GM12878 (cell line): ENCODE results near the gene CNOT11. TPM values are rescaled to one million over a fixed set of nuclear protein-coding genes. Genes with fewer than 3 reads are reported as not detected.
A peak's percentile ranks its signal among the peaks of the same experiment; 100 is the strongest.

Experiments used
- ATAC-seq: fragments of 200-7000 bp; cut with Tn5 transposase; 3 replicates; pipeline ENCODE4 v1.9.1; 2020; ENCODE audit warnings: mild to moderate bottlenecking, moderate library complexity
- BruUV-seq: library from RNA; stranded (reverse); fragments of 400-500 nt; replicated peaks from 2 replicates; lab custom pipeline; 2021; lab: Mats Ljungman, UMichigan
- CTCF ChIA-PET: fragments of 300-600 bp; sonication (Branson Sonifier 250); formaldehyde crosslinking; extraction: SDS; loops from one replicate; lab custom pipeline; 2021; ENCODE audit warnings: inconsistent platforms; lab: Yijun Ruan, JAX
- POLR2A ChIA-PET: fragments of 350-600 bp; formaldehyde crosslinking; extraction: SDS; loops from one replicate; lab custom pipeline; 2021; ENCODE audit warnings: inconsistent platforms; lab: Charles Lee
- RAD21 ChIA-PET: fragments of 300-600 bp; sonication (Branson Sonifier 250); formaldehyde crosslinking; loops from one replicate; lab custom pipeline; 2023; ENCODE audit warnings: antibody characterized with exemption; ENCODE audit not compliant: unreplicated experiment; lab: Charles Lee
- SMC1A ChIA-PET: fragments of 300-600 bp; sonication (Branson Sonifier 250); formaldehyde crosslinking; loops from one replicate; lab custom pipeline; 2023; ENCODE audit not compliant: unreplicated experiment, uncharacterized antibody; lab: Charles Lee
- DNase-seq: peaks from one replicate; pipeline ENCODE4 v3.0.0-alpha.2; 2011; ENCODE audit warnings: low read depth, low spot score
- FAIRE-seq: peaks from 3 replicates; lab custom pipeline; 2011; peaks lifted over from hg19 to GRCh38; lab: Jason Lieb, UNC
- H2AFZ ChIP-seq: 2 replicates; pipeline ENCODE4 v1.6.0; 2011; ENCODE audit warnings: low read depth, low read length, control low read depth; ENCODE audit not compliant: control insufficient read depth
- H3K27ac ChIP-seq: 2 replicates; pipeline ENCODE4 v1.5.1; 2011; ENCODE audit warnings: control low read depth; ENCODE audit not compliant: control insufficient read depth, insufficient read depth
- H3K27me3 ChIP-seq, 2 experiments: replicated peaks in 1 of 2; 2 replicates each; pipeline versions ENCODE4 v1.6.0 to v1.6.1; 2011; ENCODE audit warnings: low read length in 1 of 2; ENCODE audit not compliant: control insufficient read depth in 2 of 2, insufficient read depth in 2 of 2
- H3K36me3 ChIP-seq, 2 experiments: 2 replicates each; pipeline ENCODE4 v1.5.1; 2011; ENCODE audit warnings: low read length in 1 of 2; ENCODE audit not compliant: control insufficient read depth in 2 of 2, insufficient read depth in 2 of 2
- H3K4me1 ChIP-seq: 2 replicates; pipeline ENCODE4 v1.6.1; 2011; ENCODE audit warnings: mild to moderate bottlenecking, low read length, moderate library complexity, mixed read lengths; ENCODE audit not compliant: control insufficient read depth, insufficient read depth
- H3K4me2 ChIP-seq: 2 replicates; pipeline ENCODE4 v1.6.0; 2011; ENCODE audit warnings: control low read depth; ENCODE audit not compliant: control insufficient read depth, insufficient read depth
- H3K4me3 ChIP-seq: fragments of 200-600 bp; sonication (generic); 2 replicates; pipeline ENCODE4 v1.5.1; 2016
- H3K79me2 ChIP-seq: 2 replicates; pipeline ENCODE4 v1.6.0; 2011; ENCODE audit warnings: low read length; ENCODE audit not compliant: control insufficient read depth, insufficient read depth
- H3K9ac ChIP-seq: 2 replicates; pipeline ENCODE4 v1.8.0; 2011; ENCODE audit warnings: low read length, control low read depth, mixed read lengths; ENCODE audit not compliant: control insufficient read depth, insufficient read depth
- H3K9me3 ChIP-seq: replicated peaks from 3 replicates; pipeline ENCODE4 v1.5.1; 2011; ENCODE audit warnings: mild to moderate bottlenecking, low read length; ENCODE audit not compliant: control insufficient read depth, insufficient read depth
- H4K20me1 ChIP-seq: 2 replicates; pipeline ENCODE4 v1.6.0; 2011; ENCODE audit not compliant: control insufficient read depth, insufficient read depth
- EGR1 ChIP-seq, 2 experiments: IDR thresholded peaks; 1 replicate in 1 of 2; 2 replicates in 1 of 2; pipeline ENCODE4 v1.6.1; 2011 to 2012; ENCODE audit warnings: low read depth in 2 of 2, low read length in 2 of 2, borderline replicate concordance in 1 of 2, mild to moderate bottlenecking in 1 of 2, moderate library complexity in 1 of 2
- HDAC6 ChIP-seq: fragments of 200-600 bp; sonication (generic); IDR thresholded peaks from one replicate; pipeline ENCODE4 v1.8.0; 2017; ENCODE audit warnings: antibody characterized with exemption; ENCODE audit not compliant: unreplicated experiment
- KLF5 ChIP-seq: fragments of 450-650 bp; IDR thresholded peaks from 2 replicates; pipeline ENCODE4 v1.6.1; 2014; ENCODE audit warnings: mild to moderate bottlenecking; ENCODE audit not compliant: partially characterized antibody
- LARP7 ChIP-seq: fragments of 450-650 bp; IDR thresholded peaks from 2 replicates; pipeline ENCODE4 v1.6.1; 2017; ENCODE audit warnings: mild to moderate bottlenecking
- MAX ChIP-seq: IDR thresholded peaks from 2 replicates; pipeline ENCODE4 v1.6.1; 2012; ENCODE audit warnings: low read depth, low read length, improper control_type of control experiment
- MTA3 ChIP-seq: IDR thresholded peaks from 2 replicates; pipeline ENCODE4 v1.6.1; 2012; ENCODE audit warnings: low read length, inconsistent platforms, borderline replicate concordance
- MYC ChIP-seq: IDR thresholded peaks from 2 replicates; pipeline ENCODE4 v1.6.1; 2011; ENCODE audit warnings: mild to moderate bottlenecking, low read length, moderate library complexity, inconsistent platforms; ENCODE audit not compliant: insufficient read depth, insufficient replicate concordance, insufficient read length, severe bottlenecking
- NR2F1 ChIP-seq: fragments of 450-650 bp; conservative IDR thresholded peaks from 2 replicates; pipeline ENCODE4 v1.6.1; 2017; ENCODE audit warnings: mild to moderate bottlenecking
- PKNOX1 ChIP-seq: fragments of 450-650 bp; IDR thresholded peaks from 2 replicates; pipeline ENCODE4 v1.6.1; 2016; ENCODE audit warnings: mild to moderate bottlenecking
- SMARCA5 ChIP-seq: fragments of 450-650 bp; IDR thresholded peaks from 2 replicates; pipeline ENCODE4 v1.6.1; 2017; ENCODE audit warnings: mild to moderate bottlenecking
- ZNF217 ChIP-seq: fragments of 450-650 bp; IDR thresholded peaks from 2 replicates; pipeline ENCODE4 v1.6.1; 2017; ENCODE audit warnings: antibody characterized with exemption, mild to moderate bottlenecking
- ZNF592 ChIP-seq: fragments of 450-650 bp; IDR thresholded peaks from 2 replicates; pipeline ENCODE4 v1.6.1; 2017; ENCODE audit warnings: mild to moderate bottlenecking, moderate library complexity
- ZNF687 ChIP-seq: fragments of 450-650 bp; IDR thresholded peaks from 2 replicates; pipeline ENCODE4 v1.6.1; 2017; ENCODE audit warnings: mild to moderate bottlenecking, moderate library complexity
- WGBS: methylation state at CpG from one replicate; pipeline ENCODE4 v1.1.6; 2016; ENCODE audit warnings: low lambda C conversion rate; ENCODE audit not compliant: insufficient replicate concordance, insufficient coverage; ENCODE audit errors: missing lambda C conversion rate; 5-methylcytosine and 5-hydroxymethylcytosine counted together
- in situ Hi-C: fragments of 300-500 bp; cut with MboI; formaldehyde crosslinking; loops from 9 replicates; pipeline ENCODE4 v1.14.3; 2018; ENCODE audit warnings: mixed read lengths
- intact Hi-C: fragments of 100-400 bp; cut with micrococcal nuclease; formaldehyde crosslinking; loops from one replicate; pipeline ENCODE4 v1.14.2; 2022; ENCODE audit not compliant: unreplicated experiment
- polyA plus RNA-seq, 11 experiments: library from polyadenylated mRNA; depleted of rRNA in 4 of 11; unstranded in 6 of 11; stranded (reverse) in 5 of 11; fragments of >200 nt; fragmentation: Nextera tagmentation in 4 of 11; fragmentation: Illumina TruSeq in 1 of 11; extraction: Ambion mirVana in 4 of 11; extraction: Trizol in 1 of 11; gene quantifications; 1 replicate in 1 of 11; 2 replicates in 10 of 11; pipeline versions ENCODE4 v1.2.1 to v1.2.3, GENCODE V29; 2011 to 2016; ENCODE audit warnings: inconsistent platforms in 2 of 11, missing spikeins in 2 of 11, low read depth in 1 of 11
- total RNA-seq, 4 experiments: library from RNA; depleted of rRNA in 3 of 4; stranded (reverse); fragments of >200 nt in 3 of 4; fragmentation: Illumina TruSeq in 1 of 4; extraction: Trizol in 1 of 4; gene quantifications; 2 replicates each; pipeline versions ENCODE4 v1.2.1 to v1.2.3, GENCODE V29; 2013 to 2021

Gene CNOT11
- total and polyA plus RNA-seq, 10 of the 15 experiments (the other 5 are each of a cell fraction or from before 2014, with no cell fraction given): 10.8 to 111 (median 50.5) TPM

- TF ChIP-seq PKNOX1: no peak
- 0 out of 2 replicates have a peak, but pooled peaks have one; percentile 49 for TF ChIP-seq NR2F1
- TF ChIP-seq EGR1 (IDR thresholded peaks at IDR 0.05; ENCODE audit: borderline replicate concordance in 1 of 2, low read depth in 2 of 2, low read length in 2 of 2): peak in 1 of 2 experiments; percentile 28; a peak in 1 of 3 replicates
- no peak for TF ChIP-seq MTA3
- peak; percentile 23; the same call in 1 of the 2 replicates for TF ChIP-seq ZNF592
- 0 out of 2 replicates have a peak, but pooled peaks have one; percentile 59 for TF ChIP-seq SMARCA5
- 0 out of 2 replicates have a peak, but pooled peaks have one; percentile 90 for TF ChIP-seq LARP7
- TF ChIP-seq MYC: no peak
- TF ChIP-seq ZNF687: peak; percentile 79; the same call in 1 of the 2 replicates
- peak; percentile 51; the same call in 1 of the 2 replicates for TF ChIP-seq MAX
- peak; percentile 19 for TF ChIP-seq KLF5
- peak; percentile 65 for TF ChIP-seq HDAC6
- 0 out of 2 replicates have a peak, but pooled peaks have one; percentile 70 for TF ChIP-seq ZNF217
- TF ChIP-seq, all 136 proteins: peak for 10
- intact Hi-C loops (loop anchor here (1.0 to 5.0 kb wide), 2 partner anchors 36 to 56 kb away; partner anchors contain the start of gene CNOT11), in situ Hi-C loops (no loop called here)
- Histone ChIP-seq H3K9ac (peak overlapping the region; percentile 42), H3K4me3 (peak overlapping the region; percentile 71), H3K9me3 (no peaks in the 10 kb centered on the region), H3K36me3 (no peaks in the 10 kb centered on the region), H3K4me2 (peak overlapping the region; percentile 87), H3K27ac (peak overlapping the region; percentile 41), H3K27me3 (no peaks in the 10 kb centered on the region), H2AFZ (peak overlapping the region; percentile 95), H3K4me1 (peaks cover 24% of the 10 kb centered on the region), H4K20me1 (no peaks in the 10 kb centered on the region), H3K79me2 (peaks cover 18% of the 10 kb centered on the region)
- BruUV-seq: no TSS peak
- under 1% methylated on average over 54 of the region's 57 CpGs for WGBS
- DNase-seq: no peak
- FAIRE-seq: no peak
- ChIA-PET SMC1A (interaction anchor here (1.2 to 2.1 kb wide), 3 partner anchors 34 to 295 kb away, joined by 3 to 10 read pairs (median 5); partner anchors contain the start of gene CNOT11), RAD21 (interaction anchor here (1.0 to 1.2 kb wide), 4 partner anchors 37 to 56 kb away, joined by 3 to 6 read pairs (median 4); partner anchors contain the start of gene CNOT11), CTCF (interaction anchor here (0.8 to 1.7 kb wide), 2 partner anchors 9 to 55 kb away, joined by 3 to 6 read pairs; no protein-coding TSS in a partner anchor), POLR2A (interaction anchor here (1.0 to 1.6 kb wide), 5 partner anchors 9 to 56 kb away, joined by 3 to 10 read pairs (median 4); partner anchors contain the start of gene CNOT11)
- ATAC-seq: peak; percentile 50
Measured at GRCh38 chr2:101307950-101308431, 55.3 kb downstream of the CNOT11 start.
